Measurements from ENCODE around the gene BSG. TPM values are rescaled to one million over a fixed set of nuclear protein-coding genes. Genes with fewer than 3 reads are reported as not detected.

Gene BSG
- total RNA-seq, 1 experiment from 2014 or later, result 354 TPM

DNA sequence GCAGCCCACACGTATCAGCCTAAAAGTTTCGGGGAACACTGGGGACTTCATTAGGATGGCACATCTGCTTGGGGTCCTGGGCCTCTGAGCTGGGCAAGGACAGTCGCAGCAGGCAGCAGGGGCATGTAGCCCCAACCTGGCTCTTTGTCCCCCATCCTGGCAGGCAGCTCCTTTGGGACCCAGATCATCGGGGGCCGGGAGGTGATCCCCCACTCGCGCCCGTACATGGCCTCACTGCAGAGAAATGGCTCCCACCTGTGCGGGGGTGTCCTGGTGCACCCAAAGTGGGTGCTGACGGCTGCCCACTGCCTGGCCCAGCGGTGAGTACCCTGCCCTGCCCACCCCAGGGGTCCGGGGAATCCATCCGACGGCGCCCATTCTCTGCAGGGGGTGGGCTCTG, 25.3 kb upstream of the BSG start:
- no peak for DNase-seq
- H3K9me3 Mint-ChIP-seq (ENCODE audit: low read depth, unreplicated experiment), result no peaks in the 10 kb centered on the region
- no peak overlapping the region for H3K27ac Mint-ChIP-seq (ENCODE audit: unreplicated experiment)
- H3K36me3 Mint-ChIP-seq (ENCODE audit: insufficient read depth, unreplicated experiment), result peaks cover 4% of the 10 kb centered on the region
- BruUV-seq (replicated peaks), result no TSS peak
- intact Hi-C loops (cut with micrococcal nuclease; ENCODE audit: unreplicated experiment), result no loop called here
- CTCF ChIA-PET, result interaction anchor here (0.6 kb wide), 1 partner anchor 86 kb away, joined by 3 read pairs; the partner anchor contains the start of gene POLRMT
- TF ChIP-seq, protein P1, sequence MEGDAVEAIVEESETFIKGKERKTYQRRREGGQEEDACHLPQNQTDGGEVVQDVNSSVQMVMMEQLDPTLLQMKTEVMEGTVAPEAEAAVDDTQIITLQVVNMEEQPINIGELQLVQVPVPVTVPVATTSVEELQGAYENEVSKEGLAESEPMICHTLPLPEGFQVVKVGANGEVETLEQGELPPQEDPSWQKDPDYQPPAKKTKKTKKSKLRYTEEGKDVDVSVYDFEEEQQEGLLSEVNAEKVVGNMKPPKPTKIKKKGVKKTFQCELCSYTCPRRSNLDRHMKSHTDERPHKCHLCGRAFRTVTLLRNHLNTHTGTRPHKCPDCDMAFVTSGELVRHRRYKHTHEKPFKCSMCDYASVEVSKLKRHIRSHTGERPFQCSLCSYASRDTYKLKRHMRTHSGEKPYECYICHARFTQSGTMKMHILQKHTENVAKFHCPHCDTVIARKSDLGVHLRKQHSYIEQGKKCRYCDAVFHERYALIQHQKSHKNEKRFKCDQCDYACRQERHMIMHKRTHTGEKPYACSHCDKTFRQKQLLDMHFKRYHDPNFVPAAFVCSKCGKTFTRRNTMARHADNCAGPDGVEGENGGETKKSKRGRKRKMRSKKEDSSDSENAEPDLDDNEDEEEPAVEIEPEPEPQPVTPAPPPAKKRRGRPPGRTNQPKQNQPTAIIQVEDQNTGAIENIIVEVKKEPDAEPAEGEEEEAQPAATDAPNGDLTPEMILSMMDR (IDR thresholded peaks at IDR 0.05; ENCODE audit: unreplicated experiment), result no peak
- H3K4me3 Mint-ChIP-seq (ENCODE audit: low read depth, unreplicated experiment), result no peak overlapping the region
- H3K4me1 Mint-ChIP-seq (ENCODE audit: low read depth, unreplicated experiment), result no peaks in the 10 kb centered on the region
- H3K27me3 Mint-ChIP-seq (ENCODE audit: unreplicated experiment), result peaks cover 24% of the 10 kb centered on the region

DNA sequence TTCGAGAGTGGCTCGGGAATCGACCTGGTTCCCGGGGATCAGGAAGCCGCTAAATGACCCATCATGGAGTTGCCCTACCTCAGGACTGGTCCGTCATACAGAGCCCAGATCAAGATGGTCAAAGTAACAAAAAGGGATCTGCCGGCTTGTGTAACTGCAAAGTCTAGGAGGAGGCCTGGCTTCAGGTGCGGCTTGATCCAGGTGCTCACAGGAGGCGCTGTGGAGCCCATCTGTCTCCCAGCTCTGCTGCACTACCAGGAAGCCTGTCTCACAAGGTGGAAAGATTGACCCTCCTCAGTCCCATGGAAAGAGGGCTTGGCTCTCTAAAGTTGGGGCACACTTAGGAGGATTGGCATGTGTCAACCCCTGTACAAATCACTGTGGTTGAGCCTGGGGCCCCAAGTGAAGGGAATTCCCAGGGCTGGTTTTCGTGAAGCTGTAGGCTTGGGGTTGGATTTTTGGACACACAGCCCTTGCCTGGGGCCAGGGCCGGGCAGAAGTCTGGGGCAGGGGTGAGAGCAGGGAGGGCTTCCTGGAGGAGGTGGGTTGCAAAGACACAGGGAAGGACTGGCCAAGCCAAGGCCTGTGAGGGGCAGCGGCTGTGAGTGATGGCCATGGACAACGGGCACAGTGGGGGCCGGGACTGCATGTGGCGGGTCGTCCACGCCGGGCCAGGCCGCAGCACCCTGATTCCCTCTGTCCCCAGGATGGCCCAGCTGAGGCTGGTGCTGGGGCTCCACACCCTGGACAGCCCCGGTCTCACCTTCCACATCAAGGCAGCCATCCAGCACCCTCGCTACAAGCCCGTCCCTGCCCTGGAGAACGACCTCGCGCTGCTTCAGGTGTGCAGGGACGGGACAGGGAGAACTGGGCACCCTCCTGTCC, 24.3 kb upstream of the BSG start:
- Mint-ChIP-seq H3K27ac (ENCODE audit: unreplicated experiment) (no peak overlapping the region), H3K9me3 (ENCODE audit: low read depth, unreplicated experiment) (no peaks in the 10 kb centered on the region), H3K4me1 (ENCODE audit: low read depth, unreplicated experiment) (no peaks in the 10 kb centered on the region), H3K36me3 (ENCODE audit: insufficient read depth, unreplicated experiment) (no peaks in the 10 kb centered on the region), H3K4me3 (ENCODE audit: low read depth, unreplicated experiment) (no peak overlapping the region), H3K27me3 (ENCODE audit: unreplicated experiment) (peaks cover 32% of the 10 kb centered on the region)
- BruUV-seq (replicated peaks), result no TSS peak
- intact Hi-C loops (cut with micrococcal nuclease; ENCODE audit: unreplicated experiment), result no loop called here
- TF ChIP-seq, protein P1 (IDR thresholded peaks at IDR 0.05; ENCODE audit: unreplicated experiment), result no peak
- CTCF ChIA-PET, result interaction anchor here (0.8 kb wide), 1 partner anchor 41 kb away, joined by 3 read pairs; no protein-coding TSS in a partner anchor
- no peak for DNase-seq

DNA sequence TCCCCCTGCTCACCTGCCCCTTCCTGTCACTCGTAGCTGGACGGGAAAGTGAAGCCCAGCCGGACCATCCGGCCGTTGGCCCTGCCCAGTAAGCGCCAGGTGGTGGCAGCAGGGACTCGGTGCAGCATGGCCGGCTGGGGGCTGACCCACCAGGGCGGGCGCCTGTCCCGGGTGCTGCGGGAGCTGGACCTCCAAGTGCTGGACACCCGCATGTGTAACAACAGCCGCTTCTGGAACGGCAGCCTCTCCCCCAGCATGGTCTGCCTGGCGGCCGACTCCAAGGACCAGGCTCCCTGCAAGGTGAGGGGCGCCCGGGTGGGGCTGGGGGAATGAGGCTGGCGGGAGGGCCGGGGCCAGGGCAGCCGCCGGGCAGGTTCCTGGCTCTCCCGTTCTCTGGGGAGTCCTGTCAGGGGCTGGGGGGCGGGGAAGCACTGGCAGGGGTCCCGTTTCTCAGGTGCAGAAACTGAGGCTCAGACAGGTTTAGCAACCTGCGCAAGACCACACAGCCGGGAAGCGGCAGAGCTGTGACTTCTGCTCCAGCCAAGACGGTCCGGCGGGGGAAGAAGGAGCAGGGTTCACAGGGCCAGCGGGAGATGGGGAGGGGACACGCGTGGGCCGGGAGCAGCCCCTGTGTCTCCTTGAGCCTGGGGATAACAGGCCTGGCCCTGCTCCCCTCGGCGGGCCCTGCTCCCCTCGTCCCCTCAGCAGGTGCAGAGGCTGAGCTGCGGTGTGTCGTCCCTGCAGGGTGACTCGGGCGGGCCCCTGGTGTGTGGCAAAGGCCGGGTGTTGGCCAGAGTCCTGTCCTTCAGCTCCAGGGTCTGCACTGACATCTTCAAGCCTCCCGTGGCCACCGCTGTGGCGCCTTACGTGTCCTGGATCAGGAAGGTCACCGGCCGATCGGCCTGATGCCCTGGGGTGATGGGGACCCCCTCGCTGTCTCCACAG, 23.2 kb upstream of the BSG start:
- H3K4me3 Mint-ChIP-seq (ENCODE audit: low read depth, unreplicated experiment), result no peak overlapping the region
- H3K36me3 Mint-ChIP-seq (ENCODE audit: insufficient read depth, unreplicated experiment), result no peaks in the 10 kb centered on the region
- no TSS peak for BruUV-seq (replicated peaks)
- CTCF ChIA-PET, result interaction anchor here (0.8 kb wide), 1 partner anchor 43 kb away, joined by 3 read pairs; no protein-coding TSS in a partner anchor
- H3K27ac Mint-ChIP-seq (ENCODE audit: unreplicated experiment), result no peak overlapping the region
- H3K9me3 Mint-ChIP-seq (ENCODE audit: low read depth, unreplicated experiment), result no peaks in the 10 kb centered on the region
- peaks cover 32% of the 10 kb centered on the region for H3K27me3 Mint-ChIP-seq (ENCODE audit: unreplicated experiment)
- TF ChIP-seq, protein P1 (IDR thresholded peaks at IDR 0.05; ENCODE audit: unreplicated experiment), result no peak
- no peak for DNase-seq
- intact Hi-C loops (cut with micrococcal nuclease; ENCODE audit: unreplicated experiment), result no loop called here
- H3K4me1 Mint-ChIP-seq (ENCODE audit: low read depth, unreplicated experiment), result no peaks in the 10 kb centered on the region

DNA sequence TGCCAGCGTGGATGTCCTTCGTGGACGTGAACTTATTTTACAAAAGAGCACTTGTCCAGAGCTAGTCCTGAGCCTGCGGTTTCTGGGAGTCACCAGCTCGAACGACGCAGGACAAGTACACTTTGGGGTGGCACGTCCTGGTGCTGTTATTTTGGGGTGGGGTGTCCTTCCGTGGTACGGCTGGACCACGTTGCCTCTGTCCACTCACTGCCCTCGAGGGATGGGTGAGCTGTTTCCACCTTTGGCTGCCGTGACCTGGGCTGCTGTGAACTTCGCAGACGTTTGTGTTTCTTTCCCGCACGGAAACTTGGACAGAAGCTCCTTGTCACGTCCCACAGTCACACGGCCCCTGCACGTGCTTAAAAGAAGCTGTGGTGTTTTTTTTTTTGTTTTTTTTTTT, 17.6 kb upstream of the BSG start:
- BruUV-seq (replicated peaks), result no TSS peak
- intact Hi-C loops (cut with micrococcal nuclease; ENCODE audit: unreplicated experiment), result no loop called here
- no peak for DNase-seq
- CTCF ChIA-PET, result no interaction called here
- Mint-ChIP-seq H3K4me3 (ENCODE audit: low read depth, unreplicated experiment) (no peak overlapping the region), H3K27ac (ENCODE audit: unreplicated experiment) (no peak overlapping the region), H3K9me3 (ENCODE audit: low read depth, unreplicated experiment) (no peaks in the 10 kb centered on the region), H3K36me3 (ENCODE audit: insufficient read depth, unreplicated experiment) (peaks cover 12% of the 10 kb centered on the region), H3K4me1 (ENCODE audit: low read depth, unreplicated experiment) (no peaks in the 10 kb centered on the region), H3K27me3 (ENCODE audit: unreplicated experiment) (peaks cover 20% of the 10 kb centered on the region)
- TF ChIP-seq, protein P1 (IDR thresholded peaks at IDR 0.05; ENCODE audit: unreplicated experiment), result no peak

Measured in Calu3 (cell line).